ENCODE data around the gene KANK2.

DNA sequence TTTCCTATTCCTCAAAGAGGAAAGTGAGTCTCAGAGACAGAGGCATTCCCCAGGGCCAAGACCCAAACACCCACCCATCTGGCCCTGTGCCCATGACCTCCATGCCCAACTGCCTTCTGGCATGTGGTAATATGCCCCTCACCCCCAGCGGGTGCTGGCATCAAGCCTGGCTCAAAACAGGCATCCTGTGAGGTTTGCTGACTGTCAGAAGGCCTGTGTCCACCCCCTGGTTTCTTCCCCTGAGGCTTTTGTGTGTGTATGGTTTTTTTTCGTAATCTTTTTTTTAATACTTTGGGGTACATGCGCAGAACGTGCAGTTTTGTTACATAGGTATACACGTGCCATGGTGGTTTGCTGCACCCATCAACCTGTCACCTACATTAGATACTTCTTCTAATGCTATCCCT is 7.6 kb upstream of the KANK2 start:
- TF ChIP-seq EZH2 (IDR thresholded peaks at IDR 0.05) (no peak), FOXP2 (optimal IDR thresholded peaks at IDR 0.05; ENCODE audit: control extremely low read depth, extremely low read length, insufficient read depth) (no peak)

Measured in SK-N-MC (cell line).